ENCODE results near the gene STPG1.

DNA sequence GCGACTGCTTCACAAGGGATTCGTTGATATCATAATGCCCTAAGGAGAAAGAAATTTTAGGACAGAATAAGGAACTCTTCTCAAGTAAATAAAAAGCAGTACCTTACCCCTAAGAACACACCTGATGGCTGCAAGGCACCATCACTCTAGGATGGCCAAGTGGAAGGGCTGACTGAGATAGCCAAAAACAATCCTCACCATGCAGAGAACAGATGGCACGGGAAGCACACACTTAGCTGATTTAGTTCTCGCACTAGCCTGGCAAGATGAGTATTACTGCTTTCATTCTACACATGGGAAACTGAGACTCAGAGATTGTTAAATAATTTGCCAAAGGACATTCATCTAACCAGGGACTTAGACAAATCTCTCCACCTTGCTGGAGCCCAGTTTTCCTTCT, 43.8 kb downstream of the STPG1 start:
- TF ChIP-seq, protein P1, sequence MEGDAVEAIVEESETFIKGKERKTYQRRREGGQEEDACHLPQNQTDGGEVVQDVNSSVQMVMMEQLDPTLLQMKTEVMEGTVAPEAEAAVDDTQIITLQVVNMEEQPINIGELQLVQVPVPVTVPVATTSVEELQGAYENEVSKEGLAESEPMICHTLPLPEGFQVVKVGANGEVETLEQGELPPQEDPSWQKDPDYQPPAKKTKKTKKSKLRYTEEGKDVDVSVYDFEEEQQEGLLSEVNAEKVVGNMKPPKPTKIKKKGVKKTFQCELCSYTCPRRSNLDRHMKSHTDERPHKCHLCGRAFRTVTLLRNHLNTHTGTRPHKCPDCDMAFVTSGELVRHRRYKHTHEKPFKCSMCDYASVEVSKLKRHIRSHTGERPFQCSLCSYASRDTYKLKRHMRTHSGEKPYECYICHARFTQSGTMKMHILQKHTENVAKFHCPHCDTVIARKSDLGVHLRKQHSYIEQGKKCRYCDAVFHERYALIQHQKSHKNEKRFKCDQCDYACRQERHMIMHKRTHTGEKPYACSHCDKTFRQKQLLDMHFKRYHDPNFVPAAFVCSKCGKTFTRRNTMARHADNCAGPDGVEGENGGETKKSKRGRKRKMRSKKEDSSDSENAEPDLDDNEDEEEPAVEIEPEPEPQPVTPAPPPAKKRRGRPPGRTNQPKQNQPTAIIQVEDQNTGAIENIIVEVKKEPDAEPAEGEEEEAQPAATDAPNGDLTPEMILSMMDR (conservative IDR thresholded peaks at IDR 0.05) = no peak
- TF ChIP-seq ZFX (IDR thresholded peaks at IDR 0.05) = no peak

Data from C4-2B (cell line).